RPMI8226 (cell line): ENCODE measurements around the gene WNT7A.
A peak's percentile ranks its signal among the peaks of the same experiment; 100 is the strongest.
"Not testable (repeated sequence)": the region's sequence is repeated elsewhere in the genome, so short reads cannot be mapped to it uniquely, and the experiment has no call there.

Experiments used
- DNase-seq: peaks from one replicate; pipeline ENCODE4 v3.0.0-alpha.2; 2015

WNT7A gene

GRCh38 chr3:13865106-13865505, 14.8 kb downstream of the WNT7A start:
- DNase-seq = no peak

- no peak for DNase-seq
Measured at GRCh38 chr3:13863965-13864595, 15.8 kb downstream of the WNT7A start.

GRCh38 chr3:13863382-13863952, 16.4 kb downstream of the WNT7A start:
- DNase-seq = no peak

GRCh38 chr3:13861461-13861860, 18.4 kb downstream of the WNT7A start:
- no peak for DNase-seq

- no peak for DNase-seq
Measured at GRCh38 chr3:13860001-13860400, 19.9 kb downstream of the WNT7A start.

GRCh38 chr3:13858768-13859520, 20.9 kb downstream of the WNT7A start:
- no peak for DNase-seq

- no peak for DNase-seq
Measured at GRCh38 chr3:13857702-13858380, 22.0 kb downstream of the WNT7A start.

GRCh38 chr3:13856628-13857027, 23.2 kb downstream of the WNT7A start:
- DNase-seq = not testable (repeated sequence)

- no peak for DNase-seq
Measured at GRCh38 chr3:13856006-13856405, 23.9 kb downstream of the WNT7A start.

GRCh38 chr3:13854492-13854891, 25.4 kb downstream of the WNT7A start:
- DNase-seq = no peak

- peak; percentile 37 for DNase-seq
Measured at GRCh38 chr3:13853978-13854296, 25.9 kb downstream of the WNT7A start.

GRCh38 chr3:13853256-13853977, 26.5 kb downstream of the WNT7A start:
- DNase-seq = no peak

GRCh38 chr3:13852638-13853009, 27.2 kb downstream of the WNT7A start:
- peak; percentile 23 for DNase-seq

GRCh38 chr3:13851997-13852637, 27.8 kb downstream of the WNT7A start:
- peak; percentile 32 for DNase-seq

GRCh38 chr3:13851091-13851849, 28.6 kb downstream of the WNT7A start:
- no peak for DNase-seq

- DNase-seq = no peak
Measured at GRCh38 chr3:13850161-13850945, 29.5 kb downstream of the WNT7A start.

GRCh38 chr3:13849018-13849417, 30.9 kb downstream of the WNT7A start:
- DNase-seq = no peak

GRCh38 chr3:13846716-13847570, 32.9 kb downstream of the WNT7A start:
- no peak for DNase-seq

GRCh38 chr3:13846238-13846637, 33.6 kb downstream of the WNT7A start:
- no peak for DNase-seq

- no peak for DNase-seq
Measured at GRCh38 chr3:13845806-13846205, 34.1 kb downstream of the WNT7A start.
